IPS-11a (cell line): ENCODE results near the gene CCL8.
"Not testable (repeated sequence)": the region's sequence is repeated elsewhere in the genome, so short reads cannot be mapped to it uniquely, and the experiment has no call there.

Experiments used
- H3K4me3 ChIP-seq: one replicate; pipeline ENCODE4 v1.5.1; 2013; ENCODE audit warnings: low read depth, low read length, control low read depth

CCL8 gene

DNA sequence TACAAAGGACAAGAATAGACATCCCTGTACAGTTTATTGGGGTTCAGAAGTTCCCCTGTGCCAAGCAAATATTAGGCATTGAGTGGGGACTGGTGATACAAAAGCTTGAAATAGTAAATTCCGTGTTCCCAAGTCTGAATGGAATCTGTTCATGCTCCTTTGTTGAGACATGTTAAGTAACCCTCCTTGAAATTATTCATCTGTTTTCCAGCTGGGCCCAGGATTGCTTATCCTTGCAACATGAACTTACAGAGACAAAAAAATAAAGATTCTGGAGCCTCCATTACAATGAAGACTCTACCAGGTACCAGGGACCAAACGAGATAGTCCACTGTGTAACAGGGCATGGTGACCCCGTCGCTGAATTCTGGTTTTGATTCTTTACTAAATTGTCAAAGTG, 6.1 kb upstream of the CCL8 start:
- H3K4me3 ChIP-seq = no peak overlapping the region

DNA sequence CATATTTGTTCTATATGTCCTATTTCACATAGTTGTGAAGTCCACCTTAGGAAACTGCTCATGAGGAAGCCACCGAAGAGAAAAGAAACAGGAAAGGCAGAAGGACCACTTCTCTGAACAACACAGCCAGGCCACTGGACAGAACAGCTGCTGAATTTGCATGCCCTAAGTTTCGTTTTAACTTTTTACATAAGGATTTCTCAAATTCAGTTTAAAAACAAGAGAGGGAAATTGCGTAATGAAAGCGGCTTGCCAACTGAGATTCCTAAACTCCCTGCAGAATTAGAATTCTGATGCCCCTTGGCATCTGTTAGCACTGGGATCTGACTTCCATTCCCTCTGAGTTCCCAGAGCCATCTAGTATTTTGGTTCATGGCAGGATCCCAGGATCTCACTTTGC, 5.0 kb upstream of the CCL8 start:
- H3K4me3 ChIP-seq = no peak overlapping the region

DNA sequence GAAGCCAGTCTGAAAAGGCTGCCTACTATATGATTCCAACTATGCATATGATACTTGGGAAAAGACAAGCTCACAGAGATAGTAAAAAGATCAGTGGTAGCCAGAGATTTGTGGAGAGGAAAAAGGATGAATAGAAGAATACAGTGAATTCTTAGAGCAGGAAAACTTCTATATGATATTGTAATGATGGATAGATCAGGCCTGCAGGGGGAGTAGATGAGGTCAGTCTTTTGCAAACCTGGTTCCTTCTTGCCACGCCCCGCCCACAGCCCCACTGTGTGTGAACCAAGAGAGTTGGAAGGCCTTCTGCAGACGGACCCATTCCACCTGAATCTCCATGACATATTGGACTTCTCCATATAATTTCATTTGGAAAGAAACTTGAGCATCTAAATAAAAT, 761 bp upstream of the CCL8 start:
- no peak overlapping the region for H3K4me3 ChIP-seq

DNA sequence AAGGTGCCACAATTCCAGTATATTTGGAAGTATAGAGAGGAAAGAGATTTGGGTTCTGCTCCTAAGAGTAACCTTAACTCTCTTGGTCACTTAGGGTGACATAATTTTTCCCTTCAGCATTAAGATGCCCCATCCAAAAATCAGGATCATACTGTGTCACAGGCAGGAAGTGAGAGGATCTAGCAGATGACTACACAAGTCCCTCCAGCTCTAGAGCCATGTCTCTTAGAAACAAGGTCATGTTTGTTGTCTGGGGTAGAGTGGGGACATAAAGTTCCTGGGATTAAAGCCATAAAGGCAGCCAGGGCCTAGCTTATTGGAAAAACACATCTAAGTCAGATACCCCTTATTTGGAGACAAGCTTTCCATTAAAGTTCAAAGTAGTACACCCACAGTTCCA, 2.7 kb downstream of the CCL8 start:
- H3K4me3 ChIP-seq = no peak overlapping the region

DNA sequence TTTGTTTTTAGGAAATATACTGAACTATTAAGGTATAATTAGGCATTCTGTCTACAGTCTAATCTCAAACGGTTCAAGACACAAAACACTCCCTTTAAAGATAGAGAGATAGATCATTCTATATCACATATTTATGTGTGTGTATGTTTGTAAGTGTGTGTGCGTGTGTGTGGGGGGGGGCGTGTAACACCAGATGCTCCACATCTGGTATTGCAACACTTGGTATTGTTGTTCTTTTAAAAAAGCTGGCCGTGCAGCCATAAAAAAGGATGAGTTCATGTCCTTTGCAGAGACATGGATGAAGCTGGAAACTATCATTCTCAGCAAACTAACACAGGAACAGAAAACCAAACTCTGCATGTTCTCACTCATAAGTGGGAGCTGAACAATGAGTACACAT, 8.3 kb downstream of the CCL8 start:
- not testable (repeated sequence) for H3K4me3 ChIP-seq

DNA sequence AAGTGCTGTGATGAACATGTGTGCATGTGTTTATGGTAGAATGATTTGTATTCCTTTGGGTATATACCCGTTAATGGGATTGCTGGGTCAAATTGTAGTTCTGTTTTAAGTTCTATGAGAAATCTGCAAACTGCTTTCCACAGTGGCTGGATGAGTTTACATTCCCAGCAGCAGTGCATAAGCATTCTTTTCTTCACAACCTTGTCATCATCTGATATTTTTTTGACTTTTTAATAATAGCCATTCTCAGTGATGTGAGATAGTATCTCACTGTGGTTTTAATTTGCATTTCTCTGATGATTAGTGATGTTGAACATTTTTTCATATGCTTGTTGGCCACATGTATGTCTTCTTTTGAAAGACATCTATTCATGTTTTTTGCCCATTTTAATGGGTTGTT, 18.5 kb downstream of the CCL8 start:
- H3K4me3 ChIP-seq = no peak overlapping the region

DNA sequence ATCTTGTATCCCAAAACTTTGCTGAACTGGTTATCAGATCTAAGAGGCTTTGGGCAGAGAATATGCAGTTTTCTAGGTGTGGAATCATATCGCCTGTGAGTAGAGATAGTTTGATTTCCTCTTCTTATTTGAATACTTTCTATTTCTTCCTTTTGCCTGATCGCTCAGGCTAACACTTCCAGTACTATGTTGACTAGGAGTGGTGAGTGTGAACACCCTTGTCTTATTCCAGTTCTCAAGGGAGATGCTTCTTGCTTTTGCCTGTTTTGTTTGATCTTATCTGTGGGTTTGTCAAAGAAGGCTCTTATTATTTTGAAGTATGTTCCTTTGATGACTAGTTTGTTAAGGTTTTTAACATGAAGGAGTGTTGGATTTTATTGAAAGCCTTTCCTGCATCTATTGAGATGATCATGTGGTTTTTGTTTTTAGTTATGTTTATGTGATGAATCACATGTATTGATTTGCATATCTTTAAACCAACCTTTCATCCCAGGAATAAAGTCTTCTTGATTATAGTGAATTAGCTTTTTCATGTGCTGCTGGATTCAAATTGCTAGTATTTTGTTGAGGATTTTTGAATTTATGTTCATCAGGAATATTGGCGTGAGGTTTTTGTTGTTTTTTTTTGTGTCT, 20.0 kb downstream of the CCL8 start:
- H3K4me3 ChIP-seq = no peak overlapping the region

DNA sequence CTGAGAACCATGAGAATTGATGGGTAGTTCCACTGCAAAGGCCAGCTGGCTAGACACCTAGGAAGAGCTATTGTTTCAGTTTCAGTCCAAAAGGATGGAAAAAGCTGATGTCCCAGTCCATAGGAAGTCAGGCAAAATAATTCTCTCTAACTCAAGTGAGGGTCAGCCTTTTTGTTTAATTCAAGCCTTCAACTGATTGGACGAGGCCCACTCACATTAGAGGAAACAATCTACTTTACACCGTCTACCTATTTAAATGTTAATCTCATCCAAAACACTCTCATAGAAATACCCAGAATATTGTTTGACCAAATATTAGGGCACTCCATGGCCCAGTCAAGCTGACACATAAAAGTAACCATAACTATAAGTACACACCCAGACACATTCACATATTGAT, 22.7 kb downstream of the CCL8 start:
- H3K4me3 ChIP-seq = no peak overlapping the region

DNA sequence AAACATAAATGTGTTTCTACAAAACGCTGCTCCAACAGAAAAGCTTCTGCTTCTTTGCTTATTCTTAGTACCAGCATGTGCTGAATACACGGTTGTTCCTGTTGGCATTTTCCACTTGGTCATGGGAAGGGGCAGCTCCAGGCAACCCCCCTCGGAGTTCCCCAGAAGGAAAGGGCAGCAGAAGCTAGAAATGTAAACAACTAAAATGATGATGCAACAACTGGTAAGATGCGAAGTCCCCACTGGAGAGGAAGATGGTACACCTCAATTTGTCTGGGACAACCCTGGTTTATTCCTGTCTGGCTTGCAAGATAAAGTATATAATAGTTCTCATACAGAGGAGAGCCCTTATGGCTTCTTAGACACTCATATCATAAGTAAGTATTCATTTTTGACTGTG, 27.8 kb downstream of the CCL8 start:
- no peak overlapping the region for H3K4me3 ChIP-seq

DNA sequence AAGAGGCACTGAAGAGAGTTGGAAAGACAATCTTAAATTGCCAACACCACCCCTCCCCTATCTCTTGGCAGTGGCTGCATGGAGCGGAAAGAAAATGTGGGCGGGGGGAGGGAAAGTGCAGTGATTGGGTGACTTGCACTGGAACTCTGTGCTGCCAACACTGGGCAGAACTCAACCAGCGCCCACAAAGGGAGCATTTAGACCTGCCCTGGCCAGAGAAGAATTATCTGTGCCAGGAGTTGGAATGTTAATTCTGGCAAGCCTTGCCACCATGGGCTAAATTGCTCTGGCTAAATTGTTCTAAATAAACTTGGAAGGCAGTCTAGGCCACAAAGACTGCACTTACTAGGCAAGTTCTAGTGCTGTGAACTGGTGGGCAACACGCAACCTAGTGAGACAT, 30.5 kb downstream of the CCL8 start:
- H3K4me3 ChIP-seq = no peak overlapping the region

DNA sequence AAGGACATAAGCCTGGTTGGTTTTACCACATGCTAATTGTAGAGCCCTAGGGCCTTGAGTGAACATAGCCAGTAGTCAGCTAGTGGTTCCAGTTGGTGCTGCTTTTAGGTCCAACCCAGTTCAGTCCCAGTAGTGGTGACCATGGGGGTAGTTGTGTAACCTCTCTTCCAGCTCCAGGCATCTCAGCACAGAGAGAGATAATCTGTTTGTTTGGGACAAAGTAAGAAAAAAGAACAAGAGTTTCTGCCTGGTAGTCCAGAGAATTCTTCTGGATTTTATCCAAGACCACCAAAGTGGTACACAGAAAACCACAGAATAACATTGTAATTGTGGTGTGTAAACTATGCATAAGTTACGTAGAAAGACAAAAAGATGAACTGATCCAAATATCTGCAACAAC, 31.9 kb downstream of the CCL8 start:
- no peak overlapping the region for H3K4me3 ChIP-seq

DNA sequence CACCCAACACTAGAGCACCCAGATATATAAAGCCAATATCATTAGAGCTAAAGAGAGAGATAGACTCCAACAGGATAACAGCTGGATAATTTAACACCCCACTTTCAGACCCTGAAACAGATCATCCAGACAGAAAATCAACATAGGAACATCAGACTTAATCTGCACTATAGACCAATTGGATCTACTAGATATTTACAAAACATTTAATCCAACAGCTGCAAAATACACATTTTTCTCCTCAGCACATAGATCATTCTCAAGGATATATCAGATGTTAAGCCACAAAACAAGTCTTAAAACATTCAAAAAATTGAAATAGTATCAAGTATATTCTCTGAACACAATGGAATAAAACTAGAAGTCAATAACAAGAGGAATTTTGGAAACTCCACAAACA, 33.0 kb downstream of the CCL8 start:
- H3K4me3 ChIP-seq = no peak overlapping the region

DNA sequence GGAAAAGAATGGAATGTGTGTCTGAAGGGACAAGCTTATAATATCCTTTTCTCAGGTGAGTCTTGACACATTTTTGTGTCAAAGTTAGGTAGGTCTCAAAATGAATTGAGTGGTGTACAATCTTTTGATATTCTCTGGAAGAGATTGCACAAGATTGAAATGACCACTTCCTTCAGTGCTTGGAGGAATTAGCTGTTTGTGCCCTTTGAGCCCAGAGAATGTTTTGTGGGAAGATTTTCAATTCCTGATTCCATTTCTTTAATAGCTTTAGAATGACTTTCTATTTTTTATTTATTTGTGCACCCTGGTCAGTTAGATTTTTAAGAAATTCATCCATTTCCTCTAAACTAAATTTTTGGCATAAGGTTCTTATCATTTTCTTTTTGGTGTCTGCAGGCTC, 35.4 kb downstream of the CCL8 start:
- H3K4me3 ChIP-seq = no peak overlapping the region

DNA sequence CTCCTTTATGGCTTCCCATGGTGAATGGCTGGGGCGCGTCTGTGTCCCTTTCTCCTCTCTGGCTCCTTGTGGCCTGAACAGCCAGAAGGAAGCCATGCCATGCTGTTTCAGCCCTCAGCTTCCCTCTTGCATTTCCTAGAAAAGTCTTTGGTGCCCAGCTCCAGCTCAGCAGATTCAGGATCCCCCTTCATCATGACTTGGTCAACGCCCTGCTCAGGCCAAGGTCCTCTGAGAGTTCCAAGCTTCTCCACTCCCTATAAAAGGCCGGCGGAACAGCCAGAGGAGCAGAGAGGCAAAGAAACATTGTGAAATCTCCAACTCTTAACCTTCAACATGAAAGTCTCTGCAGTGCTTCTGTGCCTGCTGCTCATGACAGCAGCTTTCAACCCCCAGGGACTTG, 37.0 kb downstream of the CCL8 start, which contains the start of gene CCL13:
CCL13 (plus strand) TSS at position 287 of the 400 bp plus-strand sequence; CDS start at position 334, 47 bp downstream.
- H3K4me3 ChIP-seq = no peak within 1 kb of the TSS

DNA sequence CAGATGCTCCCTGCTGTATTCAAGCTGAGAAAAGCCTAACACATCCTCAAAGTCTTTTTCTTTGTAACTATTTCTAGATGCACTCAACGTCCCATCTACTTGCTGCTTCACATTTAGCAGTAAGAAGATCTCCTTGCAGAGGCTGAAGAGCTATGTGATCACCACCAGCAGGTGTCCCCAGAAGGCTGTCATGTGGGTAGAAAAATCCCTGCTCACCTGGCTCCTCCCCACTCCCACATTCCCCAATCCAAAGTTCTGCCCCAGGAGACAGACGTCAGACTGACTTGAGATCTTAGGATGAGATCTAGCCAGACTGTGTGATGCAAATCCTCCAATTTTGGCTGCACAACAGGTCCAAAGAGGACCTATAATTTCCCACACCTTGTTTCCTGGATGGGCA, 38.2 kb downstream of the CCL8 start:
- no peak overlapping the region for H3K4me3 ChIP-seq

DNA sequence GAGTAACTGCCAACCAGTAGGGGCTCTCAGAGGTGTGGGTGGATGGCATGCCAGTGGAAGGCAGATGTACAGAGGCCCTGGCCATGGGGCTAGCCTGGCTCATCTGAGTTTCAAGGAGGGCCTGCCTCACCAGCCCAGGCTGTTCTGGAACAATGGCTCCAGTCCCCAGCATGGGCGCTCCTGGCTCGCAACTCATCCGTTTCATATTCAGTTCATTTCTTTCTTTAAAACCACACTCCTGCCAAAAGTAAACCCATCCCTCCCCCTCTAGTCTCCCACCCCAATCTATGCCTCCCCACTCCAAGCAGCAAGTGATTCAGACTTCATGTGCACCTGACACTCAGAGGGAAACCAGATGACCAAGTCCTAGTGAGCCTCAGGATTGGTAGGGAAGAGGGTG, 39.4 kb downstream of the CCL8 start:
- H3K4me3 ChIP-seq = no peak overlapping the region

DNA sequence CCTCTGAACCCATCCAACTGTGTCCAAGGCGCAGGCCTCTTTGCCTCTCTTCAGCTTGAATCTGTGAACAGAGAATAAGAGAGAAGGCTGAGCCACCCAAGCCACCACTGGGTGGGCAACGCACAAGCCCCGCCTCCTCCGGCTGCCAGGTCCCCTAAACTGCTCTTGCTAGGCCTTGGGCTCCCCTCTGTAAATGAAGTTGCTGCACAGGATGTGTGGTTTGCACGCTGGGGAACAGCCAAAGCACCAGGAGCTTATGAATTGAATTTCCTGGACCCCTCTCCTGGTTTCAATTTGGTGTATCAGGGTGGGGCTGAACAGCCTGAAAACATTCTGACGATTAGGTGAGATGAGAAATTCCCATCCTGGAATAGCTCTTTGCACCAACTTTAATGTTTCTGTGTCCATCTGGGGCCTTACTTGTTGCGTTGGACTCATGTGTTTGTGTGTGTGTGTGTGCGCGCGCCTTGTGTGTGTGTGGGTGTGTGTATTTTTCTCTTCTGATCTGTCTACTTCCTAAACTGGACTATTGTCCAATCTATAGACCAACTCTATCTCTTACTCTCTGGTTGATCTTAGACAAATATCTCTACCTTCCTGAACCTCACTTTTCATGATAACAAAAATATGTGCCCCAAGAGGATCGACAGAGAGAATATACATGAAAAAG, 41.5 kb downstream of the CCL8 start:
- no peak overlapping the region for H3K4me3 ChIP-seq

DNA sequence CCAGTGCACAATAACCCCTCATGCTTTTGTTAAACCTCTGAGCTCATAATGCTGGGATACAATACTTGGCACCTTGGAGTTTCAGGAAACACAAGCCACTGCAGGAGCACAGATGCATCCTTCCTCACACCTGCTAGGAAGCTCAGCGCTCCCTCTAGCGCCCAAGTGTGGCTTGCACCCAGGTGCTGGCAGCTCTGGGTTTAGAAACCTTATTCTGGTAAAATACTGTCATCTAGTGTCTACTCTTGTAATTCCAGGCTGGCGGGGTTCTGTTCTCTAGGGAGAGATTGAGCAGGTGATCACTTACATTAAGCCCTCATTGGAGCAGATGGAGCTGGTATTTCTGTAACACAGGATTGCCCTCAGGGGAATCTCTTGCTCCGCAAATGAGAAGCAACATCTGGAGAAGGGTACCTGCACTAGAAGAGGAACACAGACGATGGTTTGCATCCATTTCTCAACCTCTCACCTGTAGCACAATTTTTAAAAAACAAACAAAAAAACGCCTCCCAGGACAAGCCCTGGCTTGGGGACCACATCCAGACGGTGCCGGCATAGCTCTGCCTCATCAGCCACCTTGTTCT, 42.3 kb downstream of the CCL8 start:
- no peak overlapping the region for H3K4me3 ChIP-seq

DNA sequence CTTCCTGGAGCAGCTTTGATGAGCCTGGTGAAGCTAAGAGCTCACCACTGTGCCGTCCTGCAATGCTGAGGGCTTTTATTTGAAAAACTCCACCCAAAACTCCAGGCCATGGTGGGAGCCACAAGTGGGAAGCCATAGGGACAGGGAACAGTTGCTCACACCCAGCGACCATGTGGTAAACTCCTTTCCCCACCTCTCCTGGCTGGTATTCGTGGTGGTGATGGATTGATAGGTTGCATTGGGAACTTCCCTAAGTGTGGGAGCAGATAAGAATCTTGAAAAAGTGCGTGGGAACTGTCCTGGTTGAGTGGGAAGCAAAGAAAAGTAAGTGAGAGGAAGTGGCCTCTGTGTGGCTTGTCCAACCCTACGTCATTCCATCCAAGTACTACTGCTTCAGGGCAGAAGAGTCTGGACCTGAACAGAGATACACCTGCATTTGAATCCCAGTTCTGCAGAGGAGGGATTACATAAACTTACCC, 44.0 kb downstream of the CCL8 start, which contains the start of gene CCL1:
CCL1 (minus strand) TSS at position 51 of the 479 bp plus-strand sequence. CDS start 72 bp downstream, outside the sequence.
- H3K4me3 ChIP-seq = no peak within 1 kb of the TSS

DNA sequence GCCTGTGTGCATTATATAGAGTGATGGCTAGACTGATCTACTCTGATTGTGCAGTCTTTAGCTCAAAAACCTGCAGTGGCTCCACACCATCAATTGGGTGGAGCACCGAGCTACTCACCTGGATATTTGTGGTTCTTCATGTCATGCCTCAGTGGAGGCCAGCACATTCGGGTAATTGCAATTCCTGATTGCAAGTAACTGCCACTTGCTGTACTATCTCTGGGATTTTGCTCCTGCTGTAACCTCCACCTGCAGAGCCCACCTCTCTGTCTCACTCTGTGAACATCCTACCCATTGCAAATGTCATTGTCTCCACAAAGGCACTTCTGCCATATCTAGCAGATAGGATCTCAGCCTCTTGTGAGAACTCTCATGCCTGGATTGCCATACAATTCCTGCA, 45.5 kb downstream of the CCL8 start:
- H3K4me3 ChIP-seq = no peak overlapping the region

DNA sequence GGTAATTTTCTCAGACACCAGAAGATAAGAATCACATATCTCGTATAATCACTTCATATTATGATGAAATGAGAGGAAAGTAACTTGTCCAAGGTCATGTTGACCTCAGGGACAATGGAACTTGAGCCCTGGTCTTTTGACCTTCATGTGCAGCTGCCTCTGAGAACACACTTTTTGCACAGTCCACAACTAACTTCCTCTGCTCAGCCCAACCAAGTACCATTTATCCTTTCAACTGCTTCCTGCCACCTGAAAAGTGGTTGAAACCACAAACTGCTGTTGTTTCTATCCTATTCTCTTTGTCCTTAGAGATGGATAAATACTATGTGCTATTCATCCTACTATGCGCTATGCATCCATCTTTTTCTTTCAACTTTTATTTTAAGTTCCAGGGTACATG, 46.1 kb downstream of the CCL8 start:
- no peak overlapping the region for H3K4me3 ChIP-seq

DNA sequence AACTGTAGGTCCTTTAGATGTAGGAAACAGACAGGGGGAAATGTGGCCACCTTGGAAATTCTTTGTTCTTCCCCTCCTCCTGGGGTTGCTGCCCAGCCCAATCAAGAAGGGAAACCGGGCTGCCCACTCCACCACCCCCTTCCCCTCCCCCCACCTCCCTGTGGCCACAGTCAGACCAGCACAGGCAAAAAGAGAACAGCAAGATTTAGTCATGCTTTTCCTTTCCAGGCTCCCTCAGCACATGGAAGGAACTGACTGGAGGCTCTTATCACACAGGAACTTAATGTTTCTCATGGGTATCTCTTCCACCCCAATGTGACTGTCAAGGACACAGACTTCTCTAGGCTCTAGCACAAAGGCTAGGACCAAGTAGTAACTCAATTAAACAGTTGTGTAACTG, 46.8 kb downstream of the CCL8 start:
- H3K4me3 ChIP-seq = no peak overlapping the region
